Heart right ventricle (tissue), 16 donors: ENCODE measurements around the gene LMTK3. TPM values are rescaled to one million over a fixed set of nuclear protein-coding genes. Genes with fewer than 3 reads are reported as not detected.

ENCODE experiments used
- ATAC-seq, 8 donors: fragments of 200-7000 bp; cut with Tn5 transposase; one replicate each; pipeline ENCODE4 v1.9.1; 2020; ENCODE audit warnings: mild to moderate bottlenecking in 8 of 8, moderate library complexity in 8 of 8, moderate number of reproducible peaks in 1 of 8
- DNase-seq, 2 donors: peaks; one replicate each; pipeline ENCODE4 v3.0.0-alpha.2; 2020
- H3K27ac ChIP-seq, 10 donors: fragments of 200-600 bp; sonication (generic) in 2 of 10; one replicate each; pipeline versions ENCODE4 v1.5.0 to v1.8.0; 2020 to 2022; ENCODE audit warnings: mild to moderate bottlenecking in 3 of 10
- H3K27me3 ChIP-seq, 7 donors: fragments of 200-600 bp; one replicate each; pipeline ENCODE4 v1.8.0; 2021 to 2022; ENCODE audit warnings: mild to moderate bottlenecking in 2 of 7
- H3K36me3 ChIP-seq, 9 donors: fragments of 200-600 bp; sonication (generic) in 1 of 9; one replicate each; pipeline versions ENCODE4 v1.5.0 to v1.8.0; 2020 to 2022; ENCODE audit warnings: mild to moderate bottlenecking in 2 of 9
- H3K4me1 ChIP-seq, 9 donors: fragments of 200-600 bp; sonication (generic) in 1 of 9; one replicate each; pipeline versions ENCODE4 v1.5.0 to v1.8.0; 2020 to 2022; ENCODE audit warnings: mild to moderate bottlenecking in 4 of 9
- H3K4me3 ChIP-seq, 10 donors: fragments of 200-600 bp; sonication (generic) in 2 of 10; one replicate each; pipeline versions ENCODE4 v1.5.0 to v1.8.0; 2020 to 2022; ENCODE audit warnings: mild to moderate bottlenecking in 7 of 10, moderate library complexity in 2 of 10
- H3K9me3 ChIP-seq, 11 donors: fragments of 200-600 bp in 10 of 11; sonication (generic) in 2 of 11; one replicate each; pipeline versions ENCODE4 v1.5.0 to v1.8.0; 2013 to 2022; ENCODE audit warnings: mild to moderate bottlenecking in 2 of 11, control low read depth in 1 of 11, moderate library complexity in 1 of 11
- WGBS, 2 donors: extraction: QIAGEN DNeasy Blood & Tissue Kit; methylation state at CpG; one replicate each; pipeline ENCODE4 v1.1.7; 2013; ENCODE audit warnings: inconsistent platforms in 1 of 2; 5-methylcytosine and 5-hydroxymethylcytosine counted together
- intact Hi-C, 10 donors: fragments of 100-400 bp; cut with DNase I; formaldehyde crosslinking; loops; one replicate each; pipeline versions ENCODE4 v1.11.1 to v1.14.2; 2022
- polyA plus RNA-seq, 2 donors: library from polyadenylated mRNA; stranded (reverse); fragments of 200-250 nt; gene quantifications; one replicate each; pipeline ENCODE4 v1.2.3, GENCODE V29; 2013
- total RNA-seq, 10 donors: library from RNA; stranded (reverse); fragmentation: NEBNext Ultra II Directional in 3 of 10; extraction: Animal tissue kit (Norgen Biotek cat#: 25700) in 3 of 10; gene quantifications; one replicate each; pipeline versions ENCODE4 v1.2.1 to v1.2.4, GENCODE V29; 2021 to 2023
- TF ChIP-seq, protein P1 (sequence below), 9 donors: fragments of 200-600 bp; sonication (generic) in 2 of 9; IDR thresholded peaks; one replicate each; pipeline versions ENCODE4 v1.5.0 to v1.8.0; 2021 to 2022; ENCODE audit warnings: antibody characterized with exemption in 9 of 9, mild to moderate bottlenecking in 5 of 9, moderate library complexity in 1 of 9
- donor health status: Arrhythmogenic right ventricular cardiomyopathy.
- donor health status: ischemic (EF 13 %, LVEDD 7.1; RV severe dilation, severe dysfunction).
- donor health status: healthy with polysubstance abuse.
- donor health status: DM: no; HTN: yes; CAD: no.
- donor health status: DM: no; HTN: no; CAD: no.
- donor health status: ischemic (EF 25% LVEDD 6.9; RV normal size, moderate dysfunction).
- donor health status: ischemic (EF 25% LVEDD 5.7; RV mildly dilated, moderate dysfunction).
- donor health status: healthy.
- donor health status: DM: yes; HTN: yes; CAD: no.
- donor health status: Ischemic cardiomyopathy.
- donor health status: ischemic (EF 35%, LVEDD 5.7; RV mildly dilated, moderate dysfunction).
- donor health status: nonischemic (EF 11% LVEDD 7.7; RV severe dilation, severe dysfunction).
- donor health status: DM: yes; HTN: yes; CAD: no.
- donor health status: PGD.
- donor health status: ischemic (EF 29% LVEDD 5.4; RV normal size, mild dysfunction).
- donor health status: nonischemic (EF 23%, LVEDD 6.1; RV moderate dilation, normal function).

LMTK3 gene
- total and polyA plus RNA-seq, 12 donors: 0.12 to 1.5 (median 0.88) TPM

- ATAC-seq (no peak), DNase-seq (no peak)
- H3K9me3 ChIP-seq: no peaks in the 10 kb centered on the region
- H3K4me3 ChIP-seq: peak overlapping the region in 3 of 10 donors; percentile 17 to 31 (median 29)
- TF ChIP-seq, protein P1, sequence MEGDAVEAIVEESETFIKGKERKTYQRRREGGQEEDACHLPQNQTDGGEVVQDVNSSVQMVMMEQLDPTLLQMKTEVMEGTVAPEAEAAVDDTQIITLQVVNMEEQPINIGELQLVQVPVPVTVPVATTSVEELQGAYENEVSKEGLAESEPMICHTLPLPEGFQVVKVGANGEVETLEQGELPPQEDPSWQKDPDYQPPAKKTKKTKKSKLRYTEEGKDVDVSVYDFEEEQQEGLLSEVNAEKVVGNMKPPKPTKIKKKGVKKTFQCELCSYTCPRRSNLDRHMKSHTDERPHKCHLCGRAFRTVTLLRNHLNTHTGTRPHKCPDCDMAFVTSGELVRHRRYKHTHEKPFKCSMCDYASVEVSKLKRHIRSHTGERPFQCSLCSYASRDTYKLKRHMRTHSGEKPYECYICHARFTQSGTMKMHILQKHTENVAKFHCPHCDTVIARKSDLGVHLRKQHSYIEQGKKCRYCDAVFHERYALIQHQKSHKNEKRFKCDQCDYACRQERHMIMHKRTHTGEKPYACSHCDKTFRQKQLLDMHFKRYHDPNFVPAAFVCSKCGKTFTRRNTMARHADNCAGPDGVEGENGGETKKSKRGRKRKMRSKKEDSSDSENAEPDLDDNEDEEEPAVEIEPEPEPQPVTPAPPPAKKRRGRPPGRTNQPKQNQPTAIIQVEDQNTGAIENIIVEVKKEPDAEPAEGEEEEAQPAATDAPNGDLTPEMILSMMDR (IDR thresholded peaks at IDR 0.05): no peak
- no peak overlapping the region for H3K27ac ChIP-seq
- intact Hi-C loops: no loop called here
- H3K4me1 ChIP-seq: peaks cover 4 to 32% (median 24%) of the 10 kb centered on the region in 9 donors
- H3K36me3 ChIP-seq: peaks cover 0 to 16% (median 8%) of the 10 kb centered on the region in 9 donors
- 21 to 29% methylated on average over 37 to 60 of the region's 60 CpGs for WGBS, 2 donors
- H3K27me3 ChIP-seq: peaks cover 0 to 41% (median 32%) of the 10 kb centered on the region in 7 donors
Measured at GRCh38 chr19:48443256-48443655, 68.4 kb downstream of the LMTK3 start.

- Histone ChIP-seq H3K27me3 (peaks cover 0 to 45% (median 32%) of the 10 kb centered on the region in 7 donors), H3K36me3 (peaks cover 0 to 7% (median 3%) of the 10 kb centered on the region in 9 donors), H3K9me3 (no peaks in the 10 kb centered on the region), H3K27ac (no peak overlapping the region), H3K4me3 (no peak overlapping the region), H3K4me1 (peaks cover 4 to 28% (median 24%) of the 10 kb centered on the region in 9 donors)
- intact Hi-C loops: no loop called here
- ATAC-seq (no peak), DNase-seq (no peak)
- TF ChIP-seq, protein P1 (IDR thresholded peaks at IDR 0.05): no peak
- 44 to 56% methylated on average over 28 to 94 of the region's 94 CpGs for WGBS, 2 donors
Measured at GRCh38 chr19:48442116-48443035, 69.3 kb downstream of the LMTK3 start.

GRCh38 chr19:48441360-48442050 lies 70.1 kb downstream of the LMTK3 start:
- no peaks in the 10 kb centered on the region for H3K36me3 ChIP-seq
- DNase-seq: no peak
- intact Hi-C loops: no loop called here
- peaks cover 4 to 24% (median 20%) of the 10 kb centered on the region in 9 donors for H3K4me1 ChIP-seq
- no peak overlapping the region for H3K4me3 ChIP-seq
- peaks cover 0 to 54% (median 32%) of the 10 kb centered on the region in 7 donors for H3K27me3 ChIP-seq
- TF ChIP-seq, protein P1 (IDR thresholded peaks at IDR 0.05): no peak
- 91 to 95% methylated on average over 20 of the region's 20 CpGs for WGBS, 2 donors
- H3K9me3 ChIP-seq: no peaks in the 10 kb centered on the region
- ATAC-seq: no peak
- H3K27ac ChIP-seq: no peak overlapping the region

DNA sequence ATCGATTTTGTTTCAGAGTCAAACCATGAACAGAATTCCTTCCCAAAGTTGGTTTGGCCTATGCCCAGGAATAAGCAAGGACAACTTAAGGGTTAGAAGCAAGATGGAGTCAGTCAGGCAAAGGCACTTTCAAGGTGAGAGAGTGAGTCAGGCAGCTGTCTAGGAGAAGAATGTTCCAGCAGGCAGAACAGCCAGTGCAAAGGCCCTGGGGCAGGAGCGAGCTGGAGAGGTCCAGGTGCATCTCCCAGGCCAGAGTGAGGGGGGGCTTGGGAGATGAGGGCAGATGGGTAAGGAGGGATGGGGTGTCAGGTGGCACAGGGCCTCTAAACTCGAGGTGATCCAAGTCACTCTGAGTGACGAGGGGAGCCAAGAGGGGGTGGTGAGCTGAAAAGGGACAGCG lies 75.0 kb downstream of the LMTK3 start:
- WGBS, 2 donors: 86% methylated on average over 5 of the region's 5 CpGs
- ATAC-seq: no peak
- Histone ChIP-seq H3K27ac (no peak overlapping the region), H3K27me3 (peaks cover 0 to 55% (median 14%) of the 10 kb centered on the region in 7 donors), H3K4me1 (no peaks in the 10 kb centered on the region), H3K36me3 (no peaks in the 10 kb centered on the region), H3K9me3 (no peaks in the 10 kb centered on the region), H3K4me3 (no peak overlapping the region)
- TF ChIP-seq, protein P1 (IDR thresholded peaks at IDR 0.05): no peak
- no peak for DNase-seq
- intact Hi-C loops: no loop called here
